HCT116 (cell line): ENCODE data around the gene DENND5B. TPM values are rescaled to one million over a fixed set of nuclear protein-coding genes. Genes with fewer than 3 reads are reported as not detected.

Experiments
- ATAC-seq: fragments of 200-7000 bp; cut with Tn5 transposase; 2 replicates; pipeline ENCODE4 v1.9.1; 2020; ENCODE audit warnings: mild to moderate bottlenecking, moderate library complexity
- BruUV-seq: library from RNA; stranded (reverse); fragments of 400-500 nt; replicated peaks from 2 replicates; lab custom pipeline; 2021; lab: Mats Ljungman, UMichigan
- CTCF ChIA-PET: fragments of 300-600 bp; sonication (Branson Sonifier 250); formaldehyde crosslinking; loops from one replicate; lab custom pipeline; 2021; ENCODE audit warnings: antibody characterized with exemption; lab: Charles Lee
- POLR2A ChIA-PET: fragments of 300-600, 350-600 bp; sonication (Branson Sonifier 250); formaldehyde crosslinking; loops from one replicate; lab custom pipeline; 2021; ENCODE audit warnings: antibody characterized with exemption; lab: Charles Lee
- RAD21 ChIA-PET, 2 experiments: fragments of 300-600 bp; sonication (Branson Sonifier 250); formaldehyde crosslinking; loops; one replicate each; lab custom pipeline; 2023; ENCODE audit warnings: low total read pairs in 2 of 2; ENCODE audit not compliant: uncharacterized antibody in 2 of 2, unreplicated experiment in 2 of 2, low non-redundant PET in 1 of 2; lab: Charles Lee
- DNase-seq: peaks from one replicate; pipeline ENCODE4 v3.0.0-alpha.2; 2010; ENCODE audit warnings: low read depth, low spot score
- H2AFZ ChIP-seq: fragments of 200-600 bp; shearing (Covaris generic), sonication (generic); 2 replicates; pipeline ENCODE4 v1.6.1; 2017; ENCODE audit warnings: low read depth, mixed run types, mixed read lengths, antibody characterized with exemption, low read length; ENCODE audit not compliant: poor library complexity, severe bottlenecking
- H3K27ac ChIP-seq: 2 replicates; pipeline ENCODE4 v1.5.1; 2012; ENCODE audit warnings: low read depth, low read length
- H3K27me3 ChIP-seq: fragments of 200-600 bp; sonication (generic); 2 replicates; pipeline ENCODE4 v1.6.1; 2016; ENCODE audit warnings: mixed run types, low read length, mixed read lengths; ENCODE audit not compliant: insufficient read depth
- H3K36me3 ChIP-seq, 2 experiments: fragments of 200-500 bp in 1 of 2; fragments of 200-600 bp in 1 of 2; sonication (Bioruptor generic) in 1 of 2; sonication (generic) in 1 of 2; 2 replicates each; pipeline versions ENCODE4 v1.5.1 to v1.6.1; 2014 to 2016; ENCODE audit warnings: low read length in 2 of 2, inconsistent platforms in 1 of 2, mixed read lengths in 1 of 2, mixed run types in 1 of 2; ENCODE audit not compliant: insufficient read depth in 2 of 2, control insufficient read depth in 1 of 2
- H3K4me1 ChIP-seq, 2 experiments: fragments of 200-600 bp in 1 of 2; sonication (generic) in 1 of 2; 2 replicates each; pipeline versions ENCODE4 v1.5.1 to v1.6.1; 2012 to 2017; ENCODE audit warnings: low read length in 2 of 2, inconsistent platforms in 1 of 2, mild to moderate bottlenecking in 1 of 2, mixed read lengths in 1 of 2, mixed run types in 1 of 2, moderate library complexity in 1 of 2; ENCODE audit not compliant: insufficient read depth in 2 of 2, control insufficient read depth in 1 of 2
- H3K4me2 ChIP-seq: fragments of 200-600 bp; sonication (generic); 2 replicates; pipeline ENCODE4 v1.6.1; 2017; ENCODE audit warnings: mixed run types, low read length, mixed read lengths
- H3K4me3 ChIP-seq, 2 experiments: fragments of 200-600 bp in 1 of 2; sonication (generic) in 1 of 2; replicated peaks in 1 of 2; 2 replicates each; pipeline ENCODE4 v1.5.1; 2011 to 2016; ENCODE audit warnings: low read length in 2 of 2, control low read depth in 1 of 2, low read depth in 1 of 2, mild to moderate bottlenecking in 1 of 2, mixed read lengths in 1 of 2, mixed run types in 1 of 2
- H3K79me2 ChIP-seq: fragments of 200-600 bp; sonication (generic); 2 replicates; pipeline ENCODE4 v1.6.1; 2017; ENCODE audit warnings: mild to moderate bottlenecking, mixed run types, low read length, moderate library complexity, mixed read lengths; ENCODE audit not compliant: insufficient read depth
- H3K9ac ChIP-seq: fragments of 200-600 bp; sonication (generic); 2 replicates; pipeline ENCODE4 v1.6.1; 2016; ENCODE audit warnings: low read length, mixed read lengths
- H3K9me2 ChIP-seq: fragments of 200-600 bp; sonication (generic), shearing (Covaris generic); 2 replicates; pipeline ENCODE4 v1.6.1; 2017; ENCODE audit warnings: mixed run types, mild to moderate bottlenecking, moderate library complexity; ENCODE audit not compliant: insufficient read depth
- H3K9me3 ChIP-seq, 2 experiments: fragments of 200-500 bp in 1 of 2; fragments of 200-600 bp in 1 of 2; sonication (Bioruptor generic) in 1 of 2; sonication (generic) in 1 of 2; 2 replicates each; pipeline ENCODE4 v1.6.1; 2014 to 2017; ENCODE audit warnings: low read length in 2 of 2, mixed read lengths in 2 of 2, inconsistent platforms in 1 of 2, low read depth in 1 of 2, mild to moderate bottlenecking in 1 of 2, mixed run types in 1 of 2, moderate library complexity in 1 of 2; ENCODE audit not compliant: control insufficient read depth in 1 of 2, insufficient read depth in 1 of 2
- H4K20me1 ChIP-seq: fragments of 200-600 bp; sonication (generic), shearing (Covaris generic); 2 replicates; pipeline ENCODE4 v1.6.1; 2017; ENCODE audit warnings: mixed run types, mild to moderate bottlenecking, moderate library complexity; ENCODE audit not compliant: insufficient read depth
- CBX3 ChIP-seq: IDR thresholded peaks from 2 replicates; pipeline ENCODE4 v1.6.1; 2012; ENCODE audit warnings: low read depth
- EGR1 ChIP-seq: IDR thresholded peaks from 2 replicates; pipeline ENCODE4 v1.6.1; 2012; ENCODE audit warnings: low read depth
- EZH2 ChIP-seq: fragments of 200-600 bp; sonication (generic); IDR thresholded peaks from 2 replicates; pipeline ENCODE4 v1.6.1; 2017; ENCODE audit warnings: antibody characterized with exemption, mixed run types
- EZH2phosphoT487 ChIP-seq: fragments of 200-600 bp; IDR thresholded peaks from 2 replicates; pipeline ENCODE4 v1.6.1; 2018; ENCODE audit warnings: antibody characterized with exemption, borderline replicate concordance
- FOSL1 ChIP-seq: IDR thresholded peaks from 2 replicates; pipeline ENCODE4 v1.6.1; 2012; ENCODE audit warnings: low read depth
- POLR2A ChIP-seq: IDR thresholded peaks from 2 replicates; pipeline ENCODE4 v1.7.0; 2011; ENCODE audit warnings: borderline replicate concordance; ENCODE audit not compliant: insufficient read depth, insufficient read length; ENCODE audit errors: extremely low read depth
- POLR2AphosphoS5 ChIP-seq: IDR thresholded peaks from 2 replicates; pipeline ENCODE4 v1.6.1; 2011; ENCODE audit warnings: mild to moderate bottlenecking, low read depth, low read length, moderate library complexity
- RAD21 ChIP-seq: IDR thresholded peaks from 2 replicates; pipeline ENCODE4 v1.6.1; 2012; ENCODE audit warnings: low read depth, mild to moderate bottlenecking
- SIN3A ChIP-seq: IDR thresholded peaks from 2 replicates; pipeline ENCODE4 v1.6.1; 2012; ENCODE audit warnings: low read depth
- SP1 ChIP-seq: IDR thresholded peaks from 2 replicates; pipeline ENCODE4 v1.6.1; 2012; ENCODE audit warnings: low read depth
- SRF ChIP-seq: IDR thresholded peaks from 2 replicates; pipeline ENCODE4 v1.6.1; 2012; ENCODE audit warnings: low read depth
- TCF7L2 ChIP-seq: IDR thresholded peaks from 2 replicates; pipeline ENCODE4 v1.7.0; 2011; ENCODE audit warnings: borderline replicate concordance, inconsistent platforms; ENCODE audit not compliant: insufficient read depth, insufficient read length; ENCODE audit errors: extremely low read depth
- YY1 ChIP-seq: IDR thresholded peaks from 2 replicates; pipeline ENCODE4 v1.6.1; 2011; ENCODE audit warnings: low read length, low read depth, moderate library complexity, mild to moderate bottlenecking; ENCODE audit not compliant: insufficient replicate concordance; ENCODE audit errors: extremely low read depth
- ZFX ChIP-seq: fragments of 450-650 bp; IDR thresholded peaks from 2 replicates; pipeline ENCODE4 v1.6.1; 2017
- ZNF274 ChIP-seq: fragments of 200-500 bp; sonication (Bioruptor generic); IDR thresholded peaks from 2 replicates; pipeline ENCODE4 v1.6.1; 2014; ENCODE audit warnings: mild to moderate bottlenecking, low read depth, low read length, inconsistent platforms
- intact Hi-C: fragments of 100-400 bp; cut with micrococcal nuclease; formaldehyde crosslinking; loops from 2 replicates; pipeline ENCODE4 v1.10.0; 2022
- total RNA-seq: library from RNA; stranded (reverse); gene quantifications from one replicate; pipeline ENCODE4 v1.2.1, GENCODE V29; 2021; ENCODE audit not compliant: unreplicated experiment
- TF ChIP-seq, protein P1 (sequence below): IDR thresholded peaks from 2 replicates; pipeline ENCODE4 v1.6.1; 2012
- TF ChIP-seq, protein P2 (sequence below): IDR thresholded peaks from 2 replicates; pipeline ENCODE4 v1.6.1; 2011; ENCODE audit warnings: mild to moderate bottlenecking, low read length, moderate library complexity; ENCODE audit not compliant: insufficient replicate concordance; ENCODE audit errors: extremely low read depth
- TF ChIP-seq, protein P3 (sequence below), 3 experiments: fragments of 200-600 bp in 1 of 3; sonication (generic) in 1 of 3; IDR thresholded peaks in 2 of 3; conservative IDR thresholded peaks in 1 of 3; 2 replicates each; pipeline ENCODE4 v1.5.1; 2012 to 2017; ENCODE audit warnings: low read depth in 2 of 3, low read length in 2 of 3, antibody characterized with exemption in 1 of 3, borderline replicate concordance in 1 of 3, control low read depth in 1 of 3, mild to moderate bottlenecking in 1 of 3, mixed read lengths in 1 of 3, mixed run types in 1 of 3, moderate library complexity in 1 of 3; ENCODE audit not compliant: insufficient read depth in 1 of 3
- TF ChIP-seq, protein P4 (sequence below): IDR thresholded peaks from 2 replicates; pipeline ENCODE4 v1.6.1; 2012; ENCODE audit warnings: low read depth
- TF ChIP-seq, protein P5 (sequence below): IDR thresholded peaks from 2 replicates; pipeline ENCODE4 v1.6.1; 2012

The DENND5B gene
- total RNA-seq, 1 experiment from 2014 or later = 19.2 TPM

DNA sequence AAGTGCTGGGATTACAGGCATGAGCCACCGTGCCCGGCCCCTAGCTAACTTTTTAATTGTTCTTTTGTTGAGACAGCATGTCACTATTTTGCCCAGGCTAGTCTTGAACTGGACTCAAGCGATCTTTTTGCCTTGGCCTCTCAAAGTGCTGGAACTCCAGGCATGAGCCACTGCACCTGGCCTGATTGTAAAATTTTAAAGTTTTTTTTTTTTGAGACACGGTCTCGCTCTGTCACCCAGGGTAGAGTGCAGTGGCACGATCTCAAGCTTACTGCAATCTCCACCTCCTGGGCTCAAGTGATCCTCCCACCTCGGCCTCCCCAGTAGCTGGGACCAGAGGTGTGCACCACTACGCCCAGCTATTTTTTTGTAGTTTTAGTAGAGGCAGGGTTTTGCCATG is 185.9 kb downstream of the DENND5B start:
- Histone ChIP-seq H4K20me1 (no peaks in the 10 kb centered on the region), H3K36me3 (0 out of 4 replicates have a peak, but pooled peaks cover 0 to 4% of the 10 kb centered on the region in 2 experiments), H3K4me3 (no peak overlapping the region), H3K9ac (no peak overlapping the region), H3K27ac (no peak overlapping the region), H2AFZ (no peak overlapping the region), H3K9me3 (no peaks in the 10 kb centered on the region), H3K4me1 (peaks cover 3 to 8% of the 10 kb centered on the region in 2 experiments; a peak in 3 of 4 replicates), H3K79me2 (no peaks in the 10 kb centered on the region), H3K4me2 (no peak overlapping the region), H3K27me3 (no peaks in the 10 kb centered on the region), H3K9me2 (no peaks in the 10 kb centered on the region)
- DNase-seq (no peak), ATAC-seq (no peak)
- RAD21 ChIA-PET = no interaction called here
- intact Hi-C loops = no loop called here
- CTCF ChIA-PET = interaction anchor here (1.5 to 3.8 kb wide), 2 partner anchors 230 to 231 kb away, joined by 4 to 54 read pairs; no protein-coding TSS in a partner anchor
- BruUV-seq = no TSS peak
- POLR2A ChIA-PET = no interaction called here
- TF ChIP-seq YY1 = no peak
- TF ChIP-seq RAD21 = no peak
- no peak for TF ChIP-seq FOSL1
- TF ChIP-seq, protein P1, sequence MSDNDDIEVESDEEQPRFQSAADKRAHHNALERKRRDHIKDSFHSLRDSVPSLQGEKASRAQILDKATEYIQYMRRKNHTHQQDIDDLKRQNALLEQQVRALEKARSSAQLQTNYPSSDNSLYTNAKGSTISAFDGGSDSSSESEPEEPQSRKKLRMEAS = no peak
- TF ChIP-seq SP1 = no peak
- TF ChIP-seq POLR2AphosphoS5 = no peak
- TF ChIP-seq, protein P2, sequence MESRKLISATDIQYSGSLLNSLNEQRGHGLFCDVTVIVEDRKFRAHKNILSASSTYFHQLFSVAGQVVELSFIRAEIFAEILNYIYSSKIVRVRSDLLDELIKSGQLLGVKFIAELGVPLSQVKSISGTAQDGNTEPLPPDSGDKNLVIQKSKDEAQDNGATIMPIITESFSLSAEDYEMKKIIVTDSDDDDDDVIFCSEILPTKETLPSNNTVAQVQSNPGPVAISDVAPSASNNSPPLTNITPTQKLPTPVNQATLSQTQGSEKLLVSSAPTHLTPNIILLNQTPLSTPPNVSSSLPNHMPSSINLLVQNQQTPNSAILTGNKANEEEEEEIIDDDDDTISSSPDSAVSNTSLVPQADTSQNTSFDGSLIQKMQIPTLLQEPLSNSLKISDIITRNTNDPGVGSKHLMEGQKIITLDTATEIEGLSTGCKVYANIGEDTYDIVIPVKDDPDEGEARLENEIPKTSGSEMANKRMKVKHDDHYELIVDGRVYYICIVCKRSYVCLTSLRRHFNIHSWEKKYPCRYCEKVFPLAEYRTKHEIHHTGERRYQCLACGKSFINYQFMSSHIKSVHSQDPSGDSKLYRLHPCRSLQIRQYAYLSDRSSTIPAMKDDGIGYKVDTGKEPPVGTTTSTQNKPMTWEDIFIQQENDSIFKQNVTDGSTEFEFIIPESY = no peak
- TF ChIP-seq, protein P3, sequence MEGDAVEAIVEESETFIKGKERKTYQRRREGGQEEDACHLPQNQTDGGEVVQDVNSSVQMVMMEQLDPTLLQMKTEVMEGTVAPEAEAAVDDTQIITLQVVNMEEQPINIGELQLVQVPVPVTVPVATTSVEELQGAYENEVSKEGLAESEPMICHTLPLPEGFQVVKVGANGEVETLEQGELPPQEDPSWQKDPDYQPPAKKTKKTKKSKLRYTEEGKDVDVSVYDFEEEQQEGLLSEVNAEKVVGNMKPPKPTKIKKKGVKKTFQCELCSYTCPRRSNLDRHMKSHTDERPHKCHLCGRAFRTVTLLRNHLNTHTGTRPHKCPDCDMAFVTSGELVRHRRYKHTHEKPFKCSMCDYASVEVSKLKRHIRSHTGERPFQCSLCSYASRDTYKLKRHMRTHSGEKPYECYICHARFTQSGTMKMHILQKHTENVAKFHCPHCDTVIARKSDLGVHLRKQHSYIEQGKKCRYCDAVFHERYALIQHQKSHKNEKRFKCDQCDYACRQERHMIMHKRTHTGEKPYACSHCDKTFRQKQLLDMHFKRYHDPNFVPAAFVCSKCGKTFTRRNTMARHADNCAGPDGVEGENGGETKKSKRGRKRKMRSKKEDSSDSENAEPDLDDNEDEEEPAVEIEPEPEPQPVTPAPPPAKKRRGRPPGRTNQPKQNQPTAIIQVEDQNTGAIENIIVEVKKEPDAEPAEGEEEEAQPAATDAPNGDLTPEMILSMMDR (IDR thresholded peaks at IDR 0.05 in 2 of 3, conservative IDR thresholded peaks at IDR 0.05 in 1 of 3; ENCODE audit: borderline replicate concordance in 1 of 3, insufficient read depth in 1 of 3, low read depth in 2 of 3, low read length in 2 of 3) = no peak
- no peak for TF ChIP-seq CBX3
- TF ChIP-seq, protein P4, sequence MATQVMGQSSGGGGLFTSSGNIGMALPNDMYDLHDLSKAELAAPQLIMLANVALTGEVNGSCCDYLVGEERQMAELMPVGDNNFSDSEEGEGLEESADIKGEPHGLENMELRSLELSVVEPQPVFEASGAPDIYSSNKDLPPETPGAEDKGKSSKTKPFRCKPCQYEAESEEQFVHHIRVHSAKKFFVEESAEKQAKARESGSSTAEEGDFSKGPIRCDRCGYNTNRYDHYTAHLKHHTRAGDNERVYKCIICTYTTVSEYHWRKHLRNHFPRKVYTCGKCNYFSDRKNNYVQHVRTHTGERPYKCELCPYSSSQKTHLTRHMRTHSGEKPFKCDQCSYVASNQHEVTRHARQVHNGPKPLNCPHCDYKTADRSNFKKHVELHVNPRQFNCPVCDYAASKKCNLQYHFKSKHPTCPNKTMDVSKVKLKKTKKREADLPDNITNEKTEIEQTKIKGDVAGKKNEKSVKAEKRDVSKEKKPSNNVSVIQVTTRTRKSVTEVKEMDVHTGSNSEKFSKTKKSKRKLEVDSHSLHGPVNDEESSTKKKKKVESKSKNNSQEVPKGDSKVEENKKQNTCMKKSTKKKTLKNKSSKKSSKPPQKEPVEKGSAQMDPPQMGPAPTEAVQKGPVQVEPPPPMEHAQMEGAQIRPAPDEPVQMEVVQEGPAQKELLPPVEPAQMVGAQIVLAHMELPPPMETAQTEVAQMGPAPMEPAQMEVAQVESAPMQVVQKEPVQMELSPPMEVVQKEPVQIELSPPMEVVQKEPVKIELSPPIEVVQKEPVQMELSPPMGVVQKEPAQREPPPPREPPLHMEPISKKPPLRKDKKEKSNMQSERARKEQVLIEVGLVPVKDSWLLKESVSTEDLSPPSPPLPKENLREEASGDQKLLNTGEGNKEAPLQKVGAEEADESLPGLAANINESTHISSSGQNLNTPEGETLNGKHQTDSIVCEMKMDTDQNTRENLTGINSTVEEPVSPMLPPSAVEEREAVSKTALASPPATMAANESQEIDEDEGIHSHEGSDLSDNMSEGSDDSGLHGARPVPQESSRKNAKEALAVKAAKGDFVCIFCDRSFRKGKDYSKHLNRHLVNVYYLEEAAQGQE = no peak
- no peak for TF ChIP-seq ZFX
- TF ChIP-seq EZH2phosphoT487 = no peak
- TF ChIP-seq POLR2A = no peak
- TF ChIP-seq, protein P5, sequence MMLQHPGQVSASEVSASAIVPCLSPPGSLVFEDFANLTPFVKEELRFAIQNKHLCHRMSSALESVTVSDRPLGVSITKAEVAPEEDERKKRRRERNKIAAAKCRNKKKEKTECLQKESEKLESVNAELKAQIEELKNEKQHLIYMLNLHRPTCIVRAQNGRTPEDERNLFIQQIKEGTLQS = no peak
- no peak for TF ChIP-seq EGR1
- TF ChIP-seq SIN3A = no peak
- no peak for TF ChIP-seq EZH2
- TF ChIP-seq TCF7L2 = no peak
- no peak for TF ChIP-seq ZNF274
- TF ChIP-seq SRF = no peak
